Measurements from ENCODE around the gene IFNGR1.
"Not testable (repeated sequence)": the region's sequence is repeated elsewhere in the genome, so short reads cannot be mapped to it uniquely, and the experiment has no call there.

Gene IFNGR1

DNA sequence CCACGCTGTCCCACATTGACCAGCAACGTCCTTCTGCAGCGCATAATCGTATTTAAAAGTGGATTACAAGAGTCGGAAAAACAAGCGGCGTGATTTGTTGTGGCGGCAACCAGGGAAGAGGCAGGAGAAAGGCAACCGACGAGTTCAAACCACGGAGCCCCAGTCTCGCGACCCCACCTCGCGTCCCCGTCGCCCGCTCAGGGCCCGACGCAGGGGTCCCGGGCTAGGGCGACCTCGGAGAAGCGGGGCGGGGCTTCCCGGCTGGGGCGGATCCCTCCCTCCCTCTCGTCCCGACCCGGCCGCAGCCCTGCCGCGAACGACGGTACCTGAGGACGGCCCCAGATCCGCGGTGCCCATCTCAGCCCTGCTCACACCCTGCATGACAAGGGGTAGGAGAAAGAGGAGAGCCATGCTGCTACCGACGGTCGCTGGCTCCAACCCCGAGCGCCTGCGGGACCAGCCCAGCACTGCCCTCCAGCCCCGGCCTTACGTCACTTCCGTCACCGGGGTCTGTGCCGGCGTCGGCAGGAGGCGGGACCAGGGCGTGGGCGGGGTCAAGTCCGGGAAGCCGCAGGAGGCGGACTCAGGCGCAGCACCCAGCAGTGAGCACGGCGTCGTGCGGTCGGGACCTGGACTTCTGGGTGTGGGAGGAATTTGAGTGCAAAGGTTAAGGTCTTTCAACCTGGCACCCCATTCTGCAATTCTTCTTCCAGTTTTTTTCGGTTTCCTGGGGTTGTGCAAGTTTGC is at the start of gene IFNGR1:
Gene IFNGR1, minus strand, starts transcription at position 469 of the 747 bp plus-strand sequence. Its CDS starts 58 bp downstream, at position 411.
- DNase-seq = peak; percentile 71

DNA sequence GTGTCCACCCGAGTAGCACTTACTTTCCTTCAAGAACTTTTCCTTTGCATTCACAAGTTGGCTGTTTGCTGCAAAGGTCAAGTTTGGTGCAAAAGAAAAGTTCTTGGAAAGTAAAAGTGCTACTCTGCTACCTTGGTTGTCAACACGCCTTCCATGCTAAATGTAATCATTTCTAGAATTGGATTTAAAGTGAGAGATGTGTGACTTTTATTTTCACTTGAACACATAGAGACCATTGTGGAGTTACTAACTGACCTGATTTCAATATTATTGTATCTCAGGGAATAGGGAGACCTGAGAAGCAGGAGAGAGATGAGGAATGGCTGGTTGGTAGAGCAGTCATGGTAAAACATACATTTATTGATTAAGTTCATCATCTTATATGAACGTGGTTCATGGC is 49.7 kb upstream of the IFNGR1 start:
- DNase-seq = no peak

DNA sequence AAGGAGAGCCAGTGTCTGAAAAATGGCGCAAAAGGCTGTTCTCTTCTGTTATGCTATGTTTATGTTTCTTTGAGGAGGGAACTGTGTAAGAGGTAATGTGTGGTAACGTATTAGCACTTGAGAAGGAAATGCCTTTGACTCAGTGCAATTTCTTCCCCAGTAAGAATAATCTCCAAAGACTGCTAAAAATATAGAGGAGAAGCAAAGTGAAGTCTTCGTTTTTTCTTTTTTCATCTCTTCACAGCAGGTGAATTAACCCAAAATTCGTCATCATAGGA is 47.1 kb upstream of the IFNGR1 start:
- DNase-seq = no peak

DNA sequence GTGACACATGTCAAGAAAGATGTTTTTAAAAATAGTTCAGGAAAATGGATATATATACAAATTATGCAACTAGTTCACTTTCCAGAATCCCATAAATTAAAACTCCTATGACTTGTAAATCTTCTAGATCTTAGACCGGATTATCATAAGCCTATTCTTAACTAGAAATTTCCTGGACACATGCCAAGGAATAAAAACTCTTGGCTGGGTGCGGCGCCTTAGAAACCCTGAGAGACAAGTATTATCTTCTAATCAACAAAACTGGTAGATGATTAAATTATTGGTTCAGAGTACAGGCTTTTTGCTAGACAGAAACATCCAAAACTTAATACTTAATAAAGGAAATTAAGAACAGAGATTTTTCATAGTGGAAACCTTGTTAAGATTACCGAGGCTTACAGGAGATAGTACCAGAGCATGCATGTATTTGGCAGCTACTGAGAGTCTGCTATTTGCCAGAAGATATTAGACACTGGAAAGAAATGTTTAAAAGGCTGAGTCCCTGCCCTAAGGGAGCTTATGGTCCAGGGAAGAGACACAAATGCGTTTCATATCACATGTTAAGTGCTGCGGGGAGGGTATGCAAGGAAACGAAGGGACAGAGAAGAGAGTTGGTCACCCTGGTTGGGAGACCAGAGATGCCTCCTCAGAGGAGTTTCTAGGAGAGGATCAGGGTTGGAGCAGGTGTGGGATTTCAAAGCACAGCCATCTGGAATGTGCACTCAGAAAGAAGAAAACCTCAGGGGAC is 46.5 kb upstream of the IFNGR1 start:
- no peak for DNase-seq

DNA sequence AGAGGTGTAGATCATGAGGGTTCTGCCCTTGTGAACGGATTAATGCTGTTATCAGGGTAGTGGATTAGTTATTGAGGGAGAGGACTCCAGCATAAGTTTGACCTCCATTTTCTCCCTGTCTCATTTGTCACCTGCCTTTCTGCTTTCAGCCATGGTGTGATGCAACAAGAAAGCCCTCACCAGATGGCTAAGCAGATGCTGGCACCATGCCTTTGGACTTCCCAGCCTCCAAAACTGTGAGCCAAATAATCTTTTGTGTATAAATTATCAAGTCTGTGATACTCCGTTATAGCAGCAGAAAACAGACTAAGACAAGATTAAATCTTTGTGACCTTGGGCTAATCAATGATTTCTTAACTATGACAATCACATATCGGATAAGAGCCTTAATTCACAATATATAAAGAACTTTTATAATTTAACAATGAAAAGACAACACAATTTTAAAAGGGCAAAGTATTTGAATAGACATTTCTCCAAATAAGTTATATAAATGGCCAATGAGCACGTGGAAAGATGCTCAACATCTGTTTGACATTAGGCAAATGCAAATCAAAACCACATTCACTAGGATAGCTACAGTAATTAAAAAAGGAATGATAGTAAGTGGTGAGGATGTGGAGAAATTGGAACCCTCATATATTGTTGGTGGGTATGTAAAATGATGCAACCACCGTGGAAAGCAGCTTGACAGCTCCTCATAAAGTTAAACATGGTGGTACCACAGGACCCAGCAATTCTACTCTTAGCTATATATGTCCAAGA is 45.3 kb upstream of the IFNGR1 start:
- no peak for DNase-seq

DNA sequence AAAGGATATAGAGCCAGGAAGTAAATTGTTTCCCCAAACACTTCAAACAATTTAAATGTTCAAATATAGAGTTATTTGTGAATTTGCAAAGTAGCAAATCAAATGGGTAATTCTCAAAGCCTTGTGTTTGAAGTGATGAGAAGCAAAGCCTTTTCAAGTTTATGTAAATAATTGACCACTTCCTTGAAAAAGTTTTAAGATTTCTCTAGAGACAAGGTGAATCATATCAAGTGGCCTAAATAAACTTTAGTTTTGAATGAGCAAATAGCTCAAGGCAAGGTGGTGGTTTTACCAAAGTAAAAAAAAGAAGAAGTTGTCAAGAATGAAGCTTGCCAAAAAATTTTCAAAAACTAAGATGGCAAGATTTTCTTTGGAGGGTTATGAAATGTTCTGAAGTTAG is 42.6 kb upstream of the IFNGR1 start:
- no peak for DNase-seq

DNA sequence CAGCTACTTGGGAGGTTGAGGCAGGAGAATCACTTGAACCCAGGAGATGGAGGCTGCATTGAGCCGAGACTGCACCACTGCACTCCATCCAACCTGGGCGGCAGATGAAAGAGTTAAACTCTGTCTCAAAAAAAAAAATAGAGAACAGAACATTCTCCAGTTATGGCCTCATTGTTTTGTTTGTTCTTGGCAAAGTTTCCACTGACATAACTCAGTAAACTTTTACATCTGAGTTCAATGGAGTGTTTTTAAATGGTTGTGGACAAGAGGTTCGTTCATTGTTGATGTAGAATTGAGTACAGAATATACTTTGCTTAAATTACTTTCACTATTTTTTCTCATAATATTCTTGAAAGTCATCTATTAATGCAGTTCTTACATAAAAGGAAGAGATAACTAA is 42.2 kb upstream of the IFNGR1 start:
- DNase-seq = no peak

DNA sequence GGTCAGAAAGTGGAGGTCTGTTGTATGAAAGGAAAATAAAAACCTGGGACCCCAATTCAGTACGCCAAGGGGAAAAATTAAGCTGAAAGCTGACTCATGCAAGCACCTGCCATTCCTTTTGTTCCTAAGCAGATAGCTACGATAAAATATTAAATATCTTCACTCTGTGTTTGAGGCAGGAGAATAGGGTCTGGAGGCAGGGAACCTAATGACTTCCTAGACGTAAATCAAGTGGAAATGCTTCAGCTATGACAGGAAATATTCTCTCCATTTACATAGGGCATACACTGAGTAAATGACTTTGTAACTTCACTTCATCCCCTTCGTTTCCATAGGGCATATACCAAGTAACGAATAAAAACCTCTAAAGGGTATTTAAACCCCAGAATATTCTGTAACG is 41.0 kb upstream of the IFNGR1 start:
- DNase-seq = no peak

DNA sequence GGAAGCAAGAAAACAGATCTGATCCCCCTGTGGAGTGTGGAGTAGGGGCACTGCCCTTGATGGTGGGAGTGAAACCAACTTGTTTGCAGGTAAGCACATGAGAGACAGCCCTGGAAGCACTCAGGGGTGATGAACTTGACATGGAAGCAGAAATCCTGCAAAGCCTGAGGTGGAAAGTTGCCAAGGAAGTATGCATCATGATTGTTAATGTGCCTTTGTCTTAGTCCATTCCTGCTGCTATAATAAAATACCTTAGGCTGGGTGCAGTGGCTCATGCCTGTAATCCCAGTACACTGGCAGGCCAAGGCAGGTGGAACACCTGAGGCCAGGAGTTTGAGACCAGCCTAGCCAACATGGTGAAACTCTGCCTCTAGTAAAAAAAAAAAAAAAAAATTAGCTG is 40.2 kb upstream of the IFNGR1 start:
- DNase-seq = no peak

DNA sequence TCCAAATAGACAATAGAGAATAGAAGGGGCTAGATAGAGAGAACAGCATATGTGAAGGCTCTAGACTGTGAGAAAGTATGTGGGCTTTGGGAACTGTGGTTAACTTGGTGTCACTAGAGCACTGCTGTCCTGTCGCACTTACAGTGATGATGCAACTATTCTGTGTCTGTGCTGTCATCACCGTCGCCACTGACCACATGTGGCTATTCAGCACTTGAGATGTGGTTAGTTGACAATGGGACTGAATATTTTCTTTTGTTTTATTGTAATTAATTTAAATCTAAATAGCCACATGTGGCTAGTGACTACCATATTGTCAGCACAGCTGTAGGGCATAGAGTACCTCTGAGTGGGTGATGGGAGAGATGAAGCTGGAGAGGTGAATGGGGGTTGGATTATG is 39.0 kb upstream of the IFNGR1 start:
- no peak for DNase-seq

DNA sequence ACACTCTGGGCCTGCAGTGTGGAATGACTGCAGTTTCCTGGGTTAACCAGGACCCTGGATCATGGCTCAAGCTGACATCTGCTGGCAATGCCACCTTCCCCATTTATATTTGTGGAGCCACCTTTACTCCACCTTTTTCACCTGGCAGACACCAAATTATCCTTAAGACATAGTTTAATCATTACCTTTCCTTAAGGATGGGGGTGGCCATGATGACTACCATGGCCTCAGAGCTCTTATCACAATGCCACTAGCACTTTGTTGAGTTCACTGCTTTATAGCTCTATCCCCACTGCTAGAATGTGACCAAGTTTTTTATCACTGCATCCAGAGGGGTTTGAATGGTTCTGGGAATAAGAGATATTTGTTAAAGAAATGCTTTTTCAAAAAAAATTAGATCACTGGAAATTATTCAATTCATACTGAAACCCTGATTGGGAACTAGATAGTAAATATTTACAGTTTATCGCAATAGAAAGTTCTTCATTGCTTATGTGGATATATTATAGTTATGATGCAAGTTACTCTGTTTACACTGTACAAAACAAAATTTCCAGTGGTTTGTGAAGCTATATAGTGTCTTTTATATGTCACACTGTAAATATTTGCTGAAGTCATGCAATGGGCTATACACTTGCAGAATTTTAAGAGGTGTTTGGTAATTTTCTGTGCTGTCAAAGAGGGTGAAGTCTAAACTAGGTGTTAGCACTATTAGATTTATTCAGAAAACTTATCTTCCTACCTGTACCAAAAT is 37.3 kb upstream of the IFNGR1 start:
- DNase-seq = no peak

DNA sequence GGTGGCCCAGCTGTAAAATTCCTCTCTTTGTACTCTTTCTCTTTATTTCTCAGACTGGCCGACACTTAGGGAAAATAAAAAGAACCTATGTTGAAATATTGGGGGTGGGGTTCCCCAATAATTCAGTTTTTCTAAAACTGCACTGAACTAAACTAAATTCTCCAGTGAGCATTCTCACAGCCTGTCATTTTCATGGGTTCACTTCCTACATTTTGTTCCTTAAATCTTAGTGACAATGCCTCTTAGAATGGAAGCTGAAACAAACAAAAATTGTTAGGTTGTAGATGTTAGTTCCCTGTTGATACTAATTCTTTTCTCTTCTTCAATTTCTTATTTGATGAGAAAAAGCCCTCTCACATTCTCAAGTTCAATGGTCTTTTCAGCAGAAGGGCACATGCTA is 35.8 kb upstream of the IFNGR1 start:
- DNase-seq = no peak

DNA sequence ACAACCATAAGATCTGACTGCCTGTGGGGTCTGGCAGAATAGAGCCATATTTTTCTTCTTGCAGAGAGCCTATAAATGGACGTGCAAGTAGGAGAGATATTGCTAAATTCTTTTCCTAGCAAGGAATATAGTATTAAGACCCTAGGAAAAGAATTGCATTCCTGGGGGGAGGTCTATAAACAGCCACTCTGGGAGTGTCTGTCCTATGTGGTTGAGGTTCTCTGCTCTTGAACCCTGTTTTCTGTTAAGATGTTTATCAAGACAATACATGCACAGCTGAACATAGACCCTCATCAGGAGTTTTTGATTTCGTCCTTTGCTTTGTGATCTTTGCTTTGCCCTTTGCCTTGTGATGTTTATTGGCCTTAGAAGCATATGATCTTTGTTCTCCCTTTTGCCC is 35.2 kb upstream of the IFNGR1 start:
- not testable (repeated sequence) for DNase-seq

DNA sequence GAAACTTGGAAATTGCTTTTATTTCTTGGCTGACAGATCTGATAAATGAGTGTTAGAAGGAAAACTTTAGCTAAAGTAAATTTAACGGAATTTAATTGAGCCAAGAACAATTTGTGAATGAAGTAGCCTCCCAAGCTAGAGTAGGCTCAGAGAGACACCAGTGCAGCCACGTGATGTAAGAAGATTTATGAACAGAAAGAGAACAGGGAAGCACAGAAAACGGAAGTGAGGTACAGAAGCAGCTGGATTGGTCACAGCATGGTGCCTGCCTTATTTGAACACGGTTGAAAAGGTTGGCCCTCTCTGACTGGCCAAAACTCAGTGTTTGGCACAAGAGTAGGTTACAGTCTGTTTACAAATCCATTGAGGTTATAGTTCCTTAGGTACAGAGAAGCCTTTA is 29.5 kb upstream of the IFNGR1 start:
- DNase-seq = no peak

DNA sequence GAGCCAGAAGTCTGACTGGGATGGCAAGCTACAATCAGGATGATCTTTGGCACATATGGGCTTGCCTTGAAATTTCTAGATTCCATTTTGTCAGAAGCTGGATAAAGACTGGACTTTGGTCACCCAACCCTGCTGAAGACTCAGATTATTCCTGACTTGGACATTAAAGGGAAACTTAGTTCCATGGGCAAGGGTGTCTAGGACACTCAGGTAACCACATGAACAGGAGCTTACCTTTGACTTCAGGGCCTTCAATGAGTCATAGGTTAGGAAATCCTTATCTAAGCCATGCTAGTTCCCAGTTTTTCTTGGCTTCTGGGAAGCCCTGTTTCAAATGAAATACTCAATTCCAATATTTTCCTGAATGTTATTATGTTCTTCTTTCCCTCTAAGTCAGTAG is 28.5 kb upstream of the IFNGR1 start:
- DNase-seq = no peak

DNA sequence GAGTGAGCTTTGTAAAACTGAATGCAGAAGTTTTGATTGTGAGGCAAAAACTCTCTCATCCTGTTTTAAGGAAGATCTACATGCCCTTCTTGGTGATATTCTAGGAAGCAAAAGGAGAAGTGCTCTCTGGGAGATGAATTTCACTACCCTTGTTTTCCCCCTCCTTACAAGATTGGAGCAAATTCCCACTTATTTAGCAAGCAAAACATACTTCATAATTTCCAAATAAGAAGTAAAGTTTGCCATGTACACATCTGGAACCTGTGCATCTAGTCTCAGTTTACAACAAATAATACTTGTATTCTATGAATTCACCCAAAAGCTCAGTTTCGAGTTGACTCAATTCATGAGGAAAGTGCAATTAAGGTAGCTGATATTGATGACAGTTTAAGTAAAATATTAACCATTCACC is 27.6 kb upstream of the IFNGR1 start:
- no peak for DNase-seq

DNA sequence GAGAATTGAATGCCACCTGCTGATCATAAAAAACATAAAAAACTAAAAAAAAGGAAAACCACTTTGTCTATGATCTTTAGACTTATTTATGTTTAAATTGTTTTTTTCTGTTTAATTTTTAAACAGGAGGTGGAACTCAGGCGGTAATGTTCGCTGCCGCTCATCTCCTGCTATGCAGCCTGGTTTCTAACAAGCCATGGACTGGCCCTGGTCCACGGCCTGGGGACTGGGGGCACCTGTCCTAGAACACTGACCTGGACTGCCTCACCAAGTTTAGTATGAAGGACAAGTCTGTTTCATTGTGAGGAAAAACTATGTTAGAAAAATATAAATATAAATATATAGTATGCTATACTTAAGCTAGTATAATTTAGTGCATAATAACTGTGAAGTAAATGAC is 27.0 kb upstream of the IFNGR1 start:
- no peak for DNase-seq

DNA sequence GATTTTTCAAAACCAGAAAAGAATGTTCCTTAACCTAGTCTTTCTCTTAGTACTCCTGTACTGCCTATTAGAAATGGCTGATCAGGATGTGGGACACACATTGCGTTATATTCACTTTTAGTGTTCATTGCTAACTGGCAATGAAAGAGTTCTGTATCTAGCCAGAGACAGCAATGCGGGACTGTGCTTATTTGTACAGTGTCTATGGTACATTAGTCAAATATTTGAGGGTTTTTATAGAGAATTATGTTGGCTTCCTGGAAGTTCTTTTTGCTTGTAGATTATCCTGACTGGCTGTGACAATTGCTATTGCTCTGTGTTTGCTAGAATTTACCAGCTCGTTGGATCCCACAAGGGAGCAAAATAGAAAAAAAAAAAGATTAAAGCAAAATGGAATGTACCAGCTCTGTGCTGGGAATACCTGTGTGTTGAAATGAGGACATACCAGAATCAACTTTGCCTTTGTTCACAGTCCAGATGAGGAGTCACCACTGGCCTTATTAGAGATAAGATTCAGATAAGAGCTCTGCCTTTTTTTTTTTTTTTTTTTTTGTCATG is 22.4 kb upstream of the IFNGR1 start:
- no peak for DNase-seq

DNA sequence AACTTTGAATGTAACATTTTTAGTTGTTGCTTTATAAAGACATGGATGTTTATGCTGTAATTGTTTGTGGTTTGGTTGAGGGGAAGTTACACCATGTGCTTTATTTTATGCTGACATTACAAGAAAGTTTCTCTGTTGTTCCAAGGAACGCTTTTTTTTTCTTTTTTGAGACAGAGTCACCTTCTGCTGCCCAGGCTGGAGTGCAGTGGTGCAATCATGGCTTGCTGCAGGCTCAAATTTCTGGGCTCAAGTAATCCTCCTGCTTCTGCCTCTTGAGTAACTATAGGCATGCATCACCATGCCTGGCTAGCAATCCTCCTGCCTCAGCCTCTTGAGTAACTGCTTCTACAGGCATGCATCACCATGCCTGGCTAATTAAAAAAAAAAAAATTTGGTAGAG is 21.0 kb upstream of the IFNGR1 start:
- peak; percentile 48 for DNase-seq

DNA sequence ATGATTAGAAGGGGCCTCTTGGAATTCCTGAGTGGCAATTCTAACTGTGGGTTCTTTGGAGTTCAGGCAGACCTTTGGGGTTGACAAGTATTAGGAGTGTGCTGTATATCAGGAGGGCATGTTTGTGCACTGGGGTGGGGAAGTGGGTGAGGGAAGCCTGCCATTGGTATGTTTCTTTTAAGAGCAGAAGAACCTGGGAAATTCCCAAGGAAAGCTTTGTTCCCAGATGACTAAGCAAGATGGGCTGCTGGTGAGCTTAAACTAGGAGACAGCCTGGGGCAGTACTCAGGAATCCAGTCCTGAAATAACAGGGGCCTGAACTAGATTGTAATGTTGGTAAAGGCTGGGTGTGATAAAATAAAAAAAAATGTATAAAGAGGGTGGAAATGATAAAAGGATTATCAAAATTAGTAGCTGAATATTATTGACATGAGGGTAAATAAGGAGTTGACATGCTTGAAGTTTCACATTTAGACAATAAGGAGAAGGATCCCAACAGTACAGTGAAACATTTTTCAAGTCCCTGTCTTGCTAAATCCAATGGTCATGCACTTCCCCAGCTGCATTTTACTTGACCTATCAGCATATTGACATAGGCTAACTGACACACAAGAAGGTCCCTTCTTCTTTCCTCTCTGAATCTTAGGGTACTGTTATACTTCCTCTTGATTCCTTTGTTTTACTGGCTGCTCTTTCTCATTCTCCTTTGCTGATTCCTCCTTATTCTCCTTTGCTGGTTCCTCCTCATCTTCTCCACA is 18.4 kb upstream of the IFNGR1 start:
- DNase-seq = no peak

DNA sequence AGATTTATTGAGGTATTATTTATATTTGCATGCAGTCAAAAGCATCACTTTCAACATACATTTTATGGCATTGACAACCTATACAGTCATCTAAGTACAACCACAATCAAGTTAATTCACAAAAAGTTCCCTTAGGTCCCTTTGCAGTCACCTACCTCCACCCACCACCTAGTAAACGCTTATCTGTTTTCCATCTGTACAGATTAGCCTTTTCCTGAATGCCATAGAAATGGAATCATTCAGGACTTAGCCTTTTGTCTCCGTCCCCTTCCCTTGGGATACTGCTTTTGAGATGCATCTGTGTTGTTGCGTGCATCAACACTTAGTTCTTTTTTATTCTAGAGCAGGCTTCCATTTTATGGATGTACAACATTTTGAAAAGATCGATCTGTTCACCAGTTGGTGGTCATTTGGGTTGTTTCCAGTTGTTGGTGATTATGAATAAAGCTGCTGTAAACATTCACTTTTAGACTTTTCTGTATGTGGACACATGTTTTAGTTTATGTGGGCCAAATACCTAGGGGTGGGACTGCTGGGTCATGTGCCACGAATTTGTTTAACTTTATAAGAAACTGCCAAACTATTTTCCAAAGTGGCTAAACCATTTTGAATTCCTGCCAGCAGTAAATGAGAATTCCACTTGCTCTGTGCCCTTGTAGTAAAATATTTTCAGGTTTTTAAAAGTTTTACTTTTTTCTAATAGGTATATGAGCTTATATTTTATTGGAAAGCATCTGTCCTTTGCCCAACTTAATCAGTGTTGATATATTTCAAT is 17.6 kb upstream of the IFNGR1 start:
- DNase-seq = no peak

All from KG1 (cell line).